GM03348 (cell line): ENCODE measurements around the gene CACNA1S.
A peak's percentile ranks its signal among the peaks of the same experiment; 100 is the strongest.

Experiments
- DNase-seq: peaks from one replicate; pipeline ENCODE4 v3.0.0; 2012; ENCODE audit warnings: low spot score

CACNA1S gene

DNA sequence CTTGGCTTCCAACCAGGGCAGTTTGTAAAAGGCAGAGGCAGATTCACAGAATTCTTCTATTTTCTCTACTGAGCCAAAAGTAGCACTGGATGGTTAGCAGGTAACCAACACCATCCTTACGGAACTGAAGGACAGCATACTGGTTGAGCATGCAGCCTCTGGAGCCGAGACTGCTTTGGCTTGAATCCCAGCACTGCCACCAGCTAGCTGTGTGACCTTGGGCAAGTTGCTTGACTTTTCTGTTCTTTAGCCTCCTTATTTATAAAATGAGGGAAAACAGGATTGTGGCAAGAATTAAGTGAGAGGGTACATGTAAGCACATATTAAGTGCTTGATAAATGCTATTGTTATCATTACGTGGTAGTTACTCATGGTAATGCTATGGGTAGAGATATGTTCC lies 19.5 kb downstream of the CACNA1S start:
- DNase-seq = no peak

- DNase-seq = no peak
These were observed 21.0 kb downstream of the CACNA1S start for GRCh38 chr1:201091256-201091655.

- DNase-seq = peak; percentile 24
These were observed 21.7 kb downstream of the CACNA1S start for GRCh38 chr1:201090541-201090940.

DNA sequence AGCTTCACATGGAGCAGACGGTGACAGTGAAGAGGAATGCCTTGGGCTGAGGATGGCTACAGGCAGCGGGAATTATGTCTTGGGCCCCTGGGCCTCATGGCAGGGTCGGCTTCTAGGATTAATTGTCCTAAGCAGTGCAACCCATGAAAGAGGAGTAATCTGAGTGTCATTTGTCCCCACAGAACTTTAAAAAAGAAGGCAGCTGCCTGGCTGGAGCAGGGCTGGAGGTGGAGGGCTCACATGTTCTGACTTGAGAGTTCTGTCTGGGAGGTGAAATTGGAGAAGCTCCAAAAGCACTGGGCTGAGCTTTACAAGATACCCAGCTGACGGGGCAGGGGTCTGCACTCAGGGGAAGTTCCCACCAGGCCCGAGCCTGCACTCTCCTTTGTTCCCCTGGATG lies 22.6 kb downstream of the CACNA1S start:
- no peak for DNase-seq

GRCh38 chr1:201088901-201089525 lies 23.2 kb downstream of the CACNA1S start:
- no peak for DNase-seq

- no peak for DNase-seq
These were observed 23.8 kb downstream of the CACNA1S start for GRCh38 chr1:201088395-201088794.

- peak; percentile 89 for DNase-seq
These were observed 26.1 kb downstream of the CACNA1S start for GRCh38 chr1:201085902-201086735.

- DNase-seq = no peak
These were observed 27.9 kb downstream of the CACNA1S start for GRCh38 chr1:201084295-201084694.

DNA sequence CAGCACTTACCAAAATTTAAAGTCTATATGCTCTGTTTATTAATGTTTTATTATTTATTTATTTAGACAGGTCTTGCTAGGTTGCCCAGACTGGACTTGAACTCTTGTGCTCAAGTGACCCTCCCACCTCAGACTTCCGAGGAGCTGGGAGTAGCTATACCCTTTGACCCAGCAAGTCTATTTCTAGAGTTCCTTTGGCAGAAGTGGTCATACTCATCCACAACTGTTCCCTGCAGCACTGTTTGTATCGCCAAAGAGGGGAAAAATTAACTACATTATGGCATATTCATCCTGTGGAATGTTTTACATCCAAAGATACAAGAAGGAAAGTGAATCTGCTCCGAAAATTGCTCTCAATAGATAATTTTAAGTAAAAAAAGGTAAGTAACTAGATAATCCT lies 28.5 kb downstream of the CACNA1S start:
- DNase-seq = no peak

- no peak for DNase-seq
These were observed 32.1 kb downstream of the CACNA1S start for GRCh38 chr1:201080135-201080534.

- no peak for DNase-seq
These were observed 34.5 kb downstream of the CACNA1S start for GRCh38 chr1:201077736-201078135.

DNA sequence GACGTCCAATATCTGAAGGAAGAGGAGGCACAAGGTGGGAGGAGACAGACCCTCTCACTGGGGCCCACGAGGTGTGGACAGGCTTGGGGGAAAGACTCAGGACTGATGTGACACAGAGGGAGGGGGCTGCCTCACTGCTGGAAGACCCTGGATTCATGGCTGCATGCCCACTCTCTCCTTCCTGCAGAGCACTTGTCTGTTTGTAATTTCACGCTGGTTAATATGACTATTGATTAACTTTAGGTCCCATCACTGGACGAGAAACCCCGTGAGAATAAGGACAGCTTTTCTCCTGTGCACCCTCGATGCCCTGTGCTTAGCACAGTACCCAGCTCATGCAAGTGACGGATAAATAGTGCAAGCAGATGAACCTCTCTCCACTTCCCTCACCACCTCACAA lies 35.1 kb downstream of the CACNA1S start:
- no peak for DNase-seq

DNA sequence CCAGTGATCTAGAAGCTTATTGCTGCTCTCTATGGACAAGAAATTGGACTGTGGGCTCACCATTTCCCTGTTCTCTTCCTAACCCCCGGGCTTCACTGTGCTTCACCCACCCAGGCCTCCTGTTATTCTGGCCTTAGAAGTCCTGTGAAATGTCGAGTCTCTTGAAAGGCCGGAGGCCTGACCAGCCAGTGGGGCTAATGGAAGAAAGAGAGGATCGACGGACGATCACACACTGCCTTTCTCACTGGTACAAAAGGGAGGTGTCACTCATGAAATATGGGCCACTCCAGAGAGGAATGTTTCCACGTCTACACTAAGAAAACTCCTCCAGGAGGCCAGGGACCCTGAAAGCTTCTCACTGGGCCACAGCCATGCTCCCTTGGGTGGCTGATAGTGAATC lies 36.1 kb downstream of the CACNA1S start:
- no peak for DNase-seq

DNA sequence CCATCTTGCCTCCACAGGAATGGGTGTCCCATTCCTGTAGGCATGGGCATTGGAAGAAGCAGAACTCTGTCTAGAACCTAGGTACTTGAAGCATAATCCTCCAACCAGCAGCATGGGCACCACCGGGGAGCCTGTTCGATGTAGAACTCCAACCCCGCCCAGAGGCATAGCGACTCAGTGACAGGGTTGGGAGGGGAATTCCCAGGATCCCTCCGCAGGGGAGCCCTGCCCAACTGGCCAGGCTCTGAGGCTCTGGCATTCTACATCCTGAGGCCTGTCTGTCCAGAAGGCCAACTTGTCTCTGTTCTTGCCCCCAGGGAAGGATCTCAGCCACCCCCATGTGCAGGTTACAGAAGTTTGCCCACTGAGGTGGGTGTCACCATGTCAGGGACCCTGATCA lies 38.2 kb downstream of the CACNA1S start:
- DNase-seq = no peak

DNA sequence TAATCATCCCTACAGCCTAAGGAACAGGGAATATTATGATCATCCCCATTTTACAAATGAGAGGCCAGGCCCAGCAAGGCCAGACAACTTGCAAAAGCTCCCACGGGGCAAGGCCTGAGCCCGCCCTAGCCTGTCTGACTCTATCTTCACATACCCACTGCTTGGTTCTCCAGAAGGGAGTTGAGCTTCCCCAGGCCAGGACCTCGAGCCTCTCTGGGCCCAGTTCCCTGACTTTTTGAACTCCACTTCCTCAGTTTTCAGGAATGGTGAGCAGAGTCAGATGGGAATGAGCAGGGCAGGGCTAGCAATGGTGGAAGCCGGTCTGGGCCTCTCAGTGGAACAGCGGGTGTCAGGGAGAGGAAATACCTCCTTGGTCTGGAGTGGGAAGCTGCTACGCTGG lies 39.3 kb downstream of the CACNA1S start:
- no peak for DNase-seq

DNA sequence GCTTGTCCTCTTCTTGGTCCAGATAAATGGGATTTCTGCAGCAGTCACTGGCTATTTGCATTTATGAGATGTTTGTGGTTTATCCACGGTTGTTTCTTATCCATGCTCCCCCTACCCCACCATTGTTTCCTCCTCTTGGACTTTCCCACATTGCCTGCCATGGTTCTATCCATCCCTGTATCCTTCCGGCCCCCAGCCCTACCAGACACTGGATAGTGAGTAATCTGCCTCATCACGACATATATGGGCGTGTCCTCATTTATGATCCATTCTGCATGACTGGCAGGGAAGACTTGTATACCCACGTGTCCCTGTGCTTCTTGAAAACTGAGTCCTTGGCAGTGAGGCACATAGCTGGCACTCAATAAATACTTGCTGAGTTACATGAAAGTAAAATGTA lies 40.1 kb downstream of the CACNA1S start:
- no peak for DNase-seq

DNA sequence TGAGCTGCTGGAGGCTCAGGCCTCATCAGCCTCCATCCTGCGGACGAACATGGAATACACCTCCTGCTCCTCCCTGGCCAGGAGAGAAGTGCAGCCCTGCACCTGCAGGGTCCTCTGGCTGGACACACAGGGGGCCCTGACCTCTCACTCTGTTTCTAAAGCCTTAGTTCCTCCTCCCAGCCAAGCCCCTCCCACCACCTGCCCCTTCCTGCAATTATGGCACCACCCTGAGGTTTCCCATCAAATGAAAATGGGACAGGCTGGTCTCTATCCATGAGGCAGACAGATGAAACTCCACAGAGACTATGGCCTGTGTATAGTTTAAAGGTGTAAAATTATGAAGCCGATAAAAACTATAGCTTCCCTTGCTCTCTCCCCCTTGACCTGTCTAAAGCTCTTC lies 42.6 kb downstream of the CACNA1S start:
- no peak for DNase-seq

DNA sequence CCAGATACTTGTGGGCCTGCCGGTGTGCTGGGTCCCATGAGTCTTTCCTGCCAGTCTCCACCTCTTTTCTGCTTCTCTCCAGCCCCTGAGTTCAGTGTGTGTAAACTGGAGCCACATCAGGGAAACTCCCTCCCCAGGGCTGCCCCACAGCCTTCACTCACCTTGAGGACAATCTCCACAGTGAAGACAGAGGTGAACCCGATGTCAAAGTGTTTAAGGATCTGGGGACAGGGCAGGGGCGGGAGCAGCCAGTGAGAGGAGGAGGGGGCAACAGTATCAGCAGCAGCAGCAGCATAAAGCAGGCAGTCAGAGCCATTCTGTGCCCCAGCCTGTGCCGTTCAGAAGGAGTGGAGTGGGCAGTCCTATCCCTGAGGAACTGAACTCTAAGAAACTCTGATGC lies 43.2 kb downstream of the CACNA1S start:
- DNase-seq = no peak

GRCh38 chr1:201066986-201067385 lies 45.2 kb downstream of the CACNA1S start:
- no peak for DNase-seq

DNA sequence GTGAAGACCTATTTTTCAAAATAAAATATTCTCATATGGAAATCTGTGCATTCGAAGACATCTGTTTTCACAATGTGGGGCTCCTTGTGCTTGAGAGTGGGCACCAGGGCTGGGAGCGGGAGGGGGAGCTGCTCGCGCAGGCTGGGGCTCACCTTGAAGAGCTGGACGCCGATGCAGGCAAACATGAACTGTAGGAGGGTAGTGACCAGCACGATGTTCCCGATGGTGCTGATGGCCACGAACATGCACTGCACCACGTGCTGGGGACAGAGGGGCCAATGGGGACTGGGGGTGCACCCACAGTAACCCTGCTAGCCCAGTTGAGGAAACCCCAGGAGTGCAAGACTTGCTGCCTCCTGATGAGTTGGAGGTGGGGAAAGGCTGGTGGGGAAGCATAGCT lies 46.5 kb downstream of the CACNA1S start:
- DNase-seq = no peak

GRCh38 chr1:201064806-201065205 lies 47.4 kb downstream of the CACNA1S start:
- no peak for DNase-seq

DNA sequence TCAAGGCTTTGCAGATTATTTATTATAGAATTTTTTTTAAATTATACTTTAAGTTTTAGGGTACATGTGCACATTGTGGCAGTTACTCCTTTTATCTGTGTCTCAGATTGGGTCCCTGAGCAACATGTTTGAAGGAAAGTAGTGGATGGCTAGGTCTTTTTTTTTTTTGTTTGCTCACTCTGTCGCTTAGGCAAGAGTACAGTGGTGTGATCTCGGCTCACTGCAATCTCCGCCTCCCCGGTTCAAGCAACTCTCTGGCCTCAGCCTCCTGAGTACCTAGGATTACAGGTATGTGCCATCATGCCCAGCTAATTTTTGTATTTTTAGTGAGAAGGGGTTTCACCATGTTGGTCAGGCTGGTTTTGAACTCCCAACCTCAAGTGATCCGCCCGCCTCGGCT lies 49.1 kb downstream of the CACNA1S start:
- no peak for DNase-seq

- DNase-seq = no peak
These were observed 49.6 kb downstream of the CACNA1S start for GRCh38 chr1:201062511-201063091.
